HL-60/S4 (cell line): ENCODE data around the gene HLA-B.
"Not testable (repeated sequence)": the region's sequence is repeated elsewhere in the genome, so short reads cannot be mapped to it uniquely, and the experiment has no call there.

Experiments
- in situ Hi-C: fragments of 300-500 bp; cut with MboI; formaldehyde crosslinking; loops from 2 replicates; pipeline ENCODE4 v1.14.3; 2022; ENCODE audit warnings: low sequenced_read_pairs

HLA-B gene

GRCh38 chr6:31356946-31357466 is at the start of gene HLA-B:
Gene HLA-B (minus strand): TSS chr6:31357179. CDS start chr6:31357158, 21 bp downstream.
- in situ Hi-C loops: no loop called here

- in situ Hi-C loops: no loop called here
Measured at GRCh38 chr6:31405996-31406395, 49.0 kb upstream of the HLA-B start.

- in situ Hi-C loops: not testable (repeated sequence)
Measured at GRCh38 chr6:31404061-31404364, 47.0 kb upstream of the HLA-B start.

- in situ Hi-C loops: no loop called here
Measured at GRCh38 chr6:31403283-31404060, 46.5 kb upstream of the HLA-B start, which contains the start of gene MICA. Gene MICA (plus strand): TSS chr6:31403595. CDS start chr6:31403633, 38 bp downstream.

- in situ Hi-C loops: no loop called here
Measured at GRCh38 chr6:31402324-31403282, 45.6 kb upstream of the HLA-B start.

- in situ Hi-C loops: no loop called here
Measured at GRCh38 chr6:31401403-31401802, 44.4 kb upstream of the HLA-B start.

- in situ Hi-C loops: no loop called here
Measured at GRCh38 chr6:31400467-31401289, 43.7 kb upstream of the HLA-B start.

GRCh38 chr6:31399589-31400466 is 42.8 kb upstream of the HLA-B start:
- in situ Hi-C loops: loop anchor here (10.0 kb wide), 1 partner anchor 45 kb away; no protein-coding TSS in a partner anchor

GRCh38 chr6:31397901-31398525 is 41.0 kb upstream of the HLA-B start:
- in situ Hi-C loops: loop anchor here (10.0 kb wide), 1 partner anchor 47 kb away; no protein-coding TSS in a partner anchor

- in situ Hi-C loops: loop anchor here (10.0 kb wide), 1 partner anchor 48 kb away; no protein-coding TSS in a partner anchor
Measured at GRCh38 chr6:31397153-31397499, 40.1 kb upstream of the HLA-B start.

GRCh38 chr6:31396422-31397152 is 39.6 kb upstream of the HLA-B start:
- in situ Hi-C loops: loop anchor here (10.0 kb wide), 1 partner anchor 48 kb away; no protein-coding TSS in a partner anchor

GRCh38 chr6:31395832-31396231 is 38.9 kb upstream of the HLA-B start:
- in situ Hi-C loops: loop anchor here (10.0 kb wide), 1 partner anchor 49 kb away; no protein-coding TSS in a partner anchor

- in situ Hi-C loops: loop anchor here (10.0 kb wide), 1 partner anchor 50 kb away; no protein-coding TSS in a partner anchor
Measured at GRCh38 chr6:31394381-31394780, 37.4 kb upstream of the HLA-B start.

- in situ Hi-C loops: loop anchor here (10.0 kb wide), 1 partner anchor 51 kb away; no protein-coding TSS in a partner anchor
Measured at GRCh38 chr6:31393932-31394331, 37.0 kb upstream of the HLA-B start.

GRCh38 chr6:31389802-31390132 is 32.8 kb upstream of the HLA-B start:
- in situ Hi-C loops: loop anchor here (10.0 kb wide), 1 partner anchor 55 kb away; no protein-coding TSS in a partner anchor

- in situ Hi-C loops: not testable (repeated sequence)
Measured at GRCh38 chr6:31388916-31389801, 32.2 kb upstream of the HLA-B start.

- in situ Hi-C loops: no loop called here
Measured at GRCh38 chr6:31386977-31387376, 30.0 kb upstream of the HLA-B start.
